Activated T-cell treated with anti-CD3 and anti-CD28 coated beads, Interleukin-2, amount 50 U/mL, for 72 hours (primary cell): ENCODE results near the gene FOXR1. TPM values are rescaled to one million over a fixed set of nuclear protein-coding genes. Genes with fewer than 3 reads are reported as not detected.
"Not testable (repeated sequence)": the region's sequence is repeated elsewhere in the genome, so short reads cannot be mapped to it uniquely, and the experiment has no call there.

ENCODE experiments used
- ATAC-seq, 2 donors: fragments of 150-1000 bp; cut with Tn5 transposase; replicated peaks in 1 of 2; 2 replicates each; pipeline ENCODE4 v1.10.0; 2021; ENCODE audit warnings: moderate library complexity in 2 of 2, mild to moderate bottlenecking in 1 of 2
- DNase-seq, 2 donors: peaks; one replicate each; pipeline ENCODE4 v3.0.0; 2021 to 2022; ENCODE audit warnings: mixed read lengths in 1 of 2
- H3K27ac Mint-ChIP-seq: one replicate; pipeline ENCODE4 v1.8.0; 2022; ENCODE audit warnings: mild to moderate bottlenecking, moderate library complexity, mixed read lengths
- H3K27me3 Mint-ChIP-seq: one replicate; pipeline ENCODE4 v1.8.0; 2022; ENCODE audit warnings: low read depth, mixed read lengths
- H3K36me3 Mint-ChIP-seq, 2 donors: one replicate each; pipeline ENCODE4 v1.8.0; 2022; ENCODE audit warnings: mixed read lengths in 2 of 2, mild to moderate bottlenecking in 1 of 2; ENCODE audit not compliant: insufficient read depth in 2 of 2
- H3K4me1 Mint-ChIP-seq: one replicate; pipeline ENCODE4 v1.8.0; 2022; ENCODE audit warnings: low read depth, mixed read lengths
- H3K4me3 Mint-ChIP-seq, 2 donors: one replicate each; pipeline ENCODE4 v1.8.0; 2022; ENCODE audit warnings: mild to moderate bottlenecking in 2 of 2, mixed read lengths in 2 of 2, moderate library complexity in 2 of 2
- H3K9me3 Mint-ChIP-seq, 2 donors: one replicate each; pipeline ENCODE4 v1.8.0; 2022; ENCODE audit warnings: mixed read lengths in 2 of 2
- total RNA-seq, 2 donors: library from RNA; stranded (reverse); gene quantifications; one replicate each; pipeline ENCODE4 v1.2.3, GENCODE V29; 2022

FOXR1 gene
- total RNA-seq, 2 donors from 2014 or later, result not detected

DNA sequence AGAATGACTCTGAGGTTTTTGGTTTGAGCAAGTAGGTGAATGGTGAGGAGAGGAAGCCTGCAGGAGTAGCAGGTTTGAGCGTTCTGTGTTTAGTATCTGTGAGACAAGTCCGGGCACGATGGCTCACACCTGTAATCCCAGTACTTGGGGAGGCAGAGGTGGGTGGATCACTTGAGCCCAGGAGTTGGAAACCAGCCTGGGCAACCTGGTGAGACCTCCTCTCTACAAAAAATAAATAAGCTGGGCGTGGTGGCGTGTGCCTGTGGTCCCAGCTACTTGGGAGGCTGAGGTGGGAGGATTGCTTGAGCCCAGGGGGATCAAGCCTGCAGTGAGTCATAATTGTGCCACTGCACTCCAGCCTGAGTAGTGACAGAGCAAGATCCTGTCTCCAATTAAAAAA lies 16.7 kb downstream of the FOXR1 start:
- no peaks in the 10 kb centered on the region for H3K9me3 Mint-ChIP-seq
- DNase-seq (no peak), ATAC-seq (no peak)
- no peaks in the 10 kb centered on the region for H3K27me3 Mint-ChIP-seq
- H3K36me3 Mint-ChIP-seq, result peaks cover 0 to 3% of the 10 kb centered on the region in 2 donors
- no peaks in the 10 kb centered on the region for H3K4me1 Mint-ChIP-seq
- no peak overlapping the region for H3K4me3 Mint-ChIP-seq
- no peak overlapping the region for H3K27ac Mint-ChIP-seq

DNA sequence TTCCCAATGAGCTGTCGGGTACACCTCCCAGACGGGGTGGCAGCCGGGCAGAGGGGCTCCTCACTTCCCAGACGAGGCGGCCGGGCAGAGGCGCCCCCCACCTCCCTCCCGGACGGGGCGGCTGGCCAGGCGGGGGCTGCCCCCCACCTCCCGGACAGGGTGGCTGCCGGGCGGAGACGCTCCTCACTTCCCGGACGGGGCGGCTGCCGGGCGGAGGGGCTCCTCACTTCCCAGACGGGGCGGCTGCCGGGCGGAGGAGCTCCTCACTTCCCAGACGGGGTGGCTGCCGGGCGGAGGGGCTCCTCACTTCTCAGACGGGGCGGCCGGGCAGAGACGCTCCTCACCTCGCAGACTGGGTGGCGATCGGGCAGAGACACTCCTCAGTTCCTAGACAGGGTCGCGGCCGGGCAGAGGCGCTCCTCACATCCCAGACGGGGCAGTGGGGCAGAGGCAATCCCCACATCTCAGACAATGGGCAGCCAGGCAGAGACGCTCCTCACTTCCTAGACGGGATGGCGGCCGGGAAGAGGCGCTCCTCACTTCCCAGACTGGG lies 20.0 kb downstream of the FOXR1 start:
- DNase-seq, H3K36me3 Mint-ChIP-seq, H3K9me3 Mint-ChIP-seq, H3K27me3 Mint-ChIP-seq, H3K4me3 Mint-ChIP-seq, H3K27ac Mint-ChIP-seq, H3K4me1 Mint-ChIP-seq, ATAC-seq: not testable (repeated sequence)

DNA sequence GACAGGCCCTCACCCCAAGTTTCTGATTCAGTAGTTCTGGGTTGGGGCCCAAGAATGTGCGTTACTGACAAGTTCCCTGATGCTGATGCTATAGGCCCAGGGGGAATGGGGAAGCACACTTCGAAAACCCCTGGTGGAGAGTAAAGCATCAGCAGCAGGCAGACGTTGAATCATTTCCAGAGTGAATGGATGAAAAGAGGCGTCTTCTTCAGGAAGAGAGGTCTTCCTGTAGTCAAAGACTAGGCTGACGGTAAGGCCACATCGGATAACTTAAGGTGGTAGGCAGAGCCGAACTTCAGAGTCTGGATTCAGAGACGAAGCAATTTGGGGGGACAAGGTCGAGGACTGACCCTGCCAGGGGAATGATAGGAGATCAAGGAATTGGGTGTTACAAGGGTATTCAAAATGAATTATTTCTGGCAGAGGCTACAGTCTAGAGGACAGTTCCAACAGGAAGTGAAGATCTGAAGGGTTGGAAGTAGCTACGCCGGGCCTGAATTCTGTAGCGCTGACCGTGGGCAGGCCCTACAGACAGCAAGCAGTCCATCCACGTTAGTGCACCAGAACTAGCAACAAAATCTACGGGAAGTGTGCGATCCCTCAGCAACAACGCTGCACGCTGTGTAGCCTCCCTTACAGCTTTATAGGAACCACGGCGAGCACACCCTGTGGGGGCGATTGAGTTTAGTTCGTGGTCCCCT lies 25.5 kb downstream of the FOXR1 start:
- Mint-ChIP-seq H3K27me3 (no peaks in the 10 kb centered on the region), H3K27ac (peak overlapping the region; percentile 95), H3K4me3 (peak overlapping the region; percentile 94 to 100), H3K36me3 (peaks cover 12 to 24% of the 10 kb centered on the region in 2 donors), H3K4me1 (peaks cover 48% of the 10 kb centered on the region), H3K9me3 (no peaks in the 10 kb centered on the region)
- DNase-seq (peak; percentile 60 to 62), ATAC-seq (peak; percentile 32 to 48)

DNA sequence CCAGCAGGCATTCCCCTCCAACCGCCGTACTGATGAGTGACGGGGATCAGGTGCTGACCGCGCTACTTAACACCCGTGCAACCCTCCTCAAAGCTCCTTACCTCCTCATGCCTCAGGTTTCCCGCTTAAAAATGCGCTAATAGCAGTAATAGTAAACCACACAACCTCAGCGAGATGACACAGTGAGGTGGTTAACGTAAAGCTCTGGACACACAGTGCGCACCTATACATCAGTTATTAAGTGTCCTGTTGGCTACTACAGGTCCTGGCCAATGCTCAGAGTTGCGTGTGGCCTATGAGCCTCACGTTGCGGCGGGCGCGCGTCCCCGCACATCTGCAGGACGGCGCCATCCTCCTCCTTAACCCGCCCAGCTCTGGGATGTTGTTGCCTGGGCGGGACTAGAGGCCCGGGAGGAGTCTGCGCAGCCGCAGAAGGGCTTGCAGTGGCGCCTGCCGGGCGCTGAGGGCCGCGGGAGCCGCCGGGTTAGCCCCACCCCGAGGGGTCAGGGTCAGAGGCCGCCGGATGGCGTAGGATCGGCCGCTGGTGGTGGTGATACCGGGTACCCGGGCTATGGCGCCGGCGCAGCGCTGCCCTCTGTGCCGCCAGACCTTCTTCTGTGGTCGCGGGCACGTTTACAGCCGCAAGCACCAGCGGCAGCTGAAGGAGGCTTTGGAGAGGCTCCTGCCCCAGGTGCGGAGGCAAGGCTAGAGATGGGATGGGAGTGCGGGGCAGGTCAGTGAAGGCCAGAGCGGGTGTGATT lies 26.2 kb downstream of the FOXR1 start, which contains the start of gene CENATAC:
CENATAC (plus strand) TSS at position 512 of the 761 bp plus-strand sequence; CDS start at position 572, 60 bp downstream.
- peak within 1 kb of the TSS; percentile 95 for H3K27ac Mint-ChIP-seq
- H3K4me1 Mint-ChIP-seq, result peaks cover 48% of the 10 kb centered on the region
- ATAC-seq (peak; percentile 93 to 96), DNase-seq (peak; percentile 98 to 99)
- peak within 1 kb of the TSS; percentile 94 to 100 for H3K4me3 Mint-ChIP-seq
- no peaks in the 10 kb centered on the region for H3K27me3 Mint-ChIP-seq
- peaks cover 12 to 24% of the 10 kb centered on the region in 2 donors for H3K36me3 Mint-ChIP-seq
- no peaks in the 10 kb centered on the region for H3K9me3 Mint-ChIP-seq

- ATAC-seq, result no peak
- H3K4me1 Mint-ChIP-seq, result peaks cover 48% of the 10 kb centered on the region
- DNase-seq, result no peak
- peaks cover 16 to 24% of the 10 kb centered on the region in 2 donors for H3K36me3 Mint-ChIP-seq
- H3K27ac Mint-ChIP-seq, result peak overlapping the region; percentile 95
- H3K27me3 Mint-ChIP-seq, result no peaks in the 10 kb centered on the region
- H3K9me3 Mint-ChIP-seq, result no peaks in the 10 kb centered on the region
- H3K4me3 Mint-ChIP-seq, result peak overlapping the region; percentile 94 to 100
Measured at GRCh38 chr11:118998388-118998717, 26.8 kb downstream of the FOXR1 start.

DNA sequence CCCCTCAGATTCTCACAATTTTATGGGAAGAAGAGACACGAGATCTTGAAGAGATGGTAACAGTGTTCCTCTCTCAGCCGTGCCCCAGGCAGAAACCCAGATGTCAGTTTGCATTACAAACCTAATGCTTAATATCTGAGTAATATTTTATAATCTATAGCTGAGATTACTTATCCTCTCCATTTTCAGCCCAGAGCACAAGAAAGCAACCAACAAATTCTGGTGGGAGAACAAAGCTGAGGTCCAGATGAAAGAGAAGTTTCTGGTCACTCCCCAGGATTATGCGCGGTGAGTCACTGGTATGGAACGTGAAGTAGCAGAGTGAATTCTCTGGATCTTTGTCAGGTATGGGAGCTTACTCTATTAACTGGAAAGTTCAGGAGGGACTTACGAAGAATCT lies 27.3 kb downstream of the FOXR1 start:
- Mint-ChIP-seq H3K36me3 (peaks cover 14 to 24% of the 10 kb centered on the region in 2 donors), H3K27me3 (no peaks in the 10 kb centered on the region), H3K4me1 (peaks cover 48% of the 10 kb centered on the region), H3K27ac (peak overlapping the region; percentile 95), H3K4me3 (peak overlapping the region; percentile 94 to 100), H3K9me3 (no peaks in the 10 kb centered on the region)
- DNase-seq, result no peak
- no peak for ATAC-seq

- H3K36me3 Mint-ChIP-seq, result peaks cover 14 to 24% of the 10 kb centered on the region in 2 donors
- peaks cover 50% of the 10 kb centered on the region for H3K4me1 Mint-ChIP-seq
- peak overlapping the region; percentile 57 for H3K27ac Mint-ChIP-seq
- no peaks in the 10 kb centered on the region for H3K27me3 Mint-ChIP-seq
- DNase-seq, result no peak
- H3K9me3 Mint-ChIP-seq, result no peaks in the 10 kb centered on the region
- no peak for ATAC-seq
- H3K4me3 Mint-ChIP-seq, result no peak overlapping the region
Measured at GRCh38 chr11:119000906-119001305, 29.3 kb downstream of the FOXR1 start.

GRCh38 chr11:119006656-119007055 lies 35.1 kb downstream of the FOXR1 start:
- Mint-ChIP-seq H3K9me3 (no peaks in the 10 kb centered on the region), H3K4me1 (peaks cover 13% of the 10 kb centered on the region), H3K27me3 (no peaks in the 10 kb centered on the region), H3K4me3 (no peak overlapping the region), H3K27ac (no peak overlapping the region), H3K36me3 (peaks cover 3 to 11% of the 10 kb centered on the region in 2 donors)
- ATAC-seq (no peak), DNase-seq (no peak)

GRCh38 chr11:119011476-119012053 lies 40.0 kb downstream of the FOXR1 start:
- H3K4me3 Mint-ChIP-seq, result no peak overlapping the region
- H3K36me3 Mint-ChIP-seq, result peaks cover 18 to 39% of the 10 kb centered on the region in 2 donors
- DNase-seq, result no peak

GRCh38 chr11:119012629-119013170 lies 41.1 kb downstream of the FOXR1 start:
- no peaks in the 10 kb centered on the region for H3K9me3 Mint-ChIP-seq
- H3K4me1 Mint-ChIP-seq, result peaks cover 30% of the 10 kb centered on the region
- H3K27ac Mint-ChIP-seq, result peak overlapping the region; percentile 54
- H3K36me3 Mint-ChIP-seq, result peaks cover 23 to 39% of the 10 kb centered on the region in 2 donors
- DNase-seq, result no peak
- H3K27me3 Mint-ChIP-seq, result no peaks in the 10 kb centered on the region
- ATAC-seq, result no peak
- H3K4me3 Mint-ChIP-seq, result no peak overlapping the region

More at GRCh38 chr11:119011476-119012053, 40.0 kb downstream of the FOXR1 start:
- H3K4me1 Mint-ChIP-seq, result peaks cover 31% of the 10 kb centered on the region
- no peaks in the 10 kb centered on the region for H3K27me3 Mint-ChIP-seq
- H3K9me3 Mint-ChIP-seq, result no peaks in the 10 kb centered on the region
- ATAC-seq, result peak in 1 of 2 donors; percentile 33
- peak overlapping the region; percentile 40 for H3K27ac Mint-ChIP-seq

- Mint-ChIP-seq H3K36me3 (peaks cover 27 to 39% of the 10 kb centered on the region in 2 donors), H3K4me3 (no peak overlapping the region), H3K9me3 (no peaks in the 10 kb centered on the region), H3K27ac (peak overlapping the region; percentile 71), H3K4me1 (peaks cover 32% of the 10 kb centered on the region), H3K27me3 (no peaks in the 10 kb centered on the region)
- DNase-seq, result no peak
- ATAC-seq, result no peak
Measured at GRCh38 chr11:119014209-119014924, 42.8 kb downstream of the FOXR1 start.

DNA sequence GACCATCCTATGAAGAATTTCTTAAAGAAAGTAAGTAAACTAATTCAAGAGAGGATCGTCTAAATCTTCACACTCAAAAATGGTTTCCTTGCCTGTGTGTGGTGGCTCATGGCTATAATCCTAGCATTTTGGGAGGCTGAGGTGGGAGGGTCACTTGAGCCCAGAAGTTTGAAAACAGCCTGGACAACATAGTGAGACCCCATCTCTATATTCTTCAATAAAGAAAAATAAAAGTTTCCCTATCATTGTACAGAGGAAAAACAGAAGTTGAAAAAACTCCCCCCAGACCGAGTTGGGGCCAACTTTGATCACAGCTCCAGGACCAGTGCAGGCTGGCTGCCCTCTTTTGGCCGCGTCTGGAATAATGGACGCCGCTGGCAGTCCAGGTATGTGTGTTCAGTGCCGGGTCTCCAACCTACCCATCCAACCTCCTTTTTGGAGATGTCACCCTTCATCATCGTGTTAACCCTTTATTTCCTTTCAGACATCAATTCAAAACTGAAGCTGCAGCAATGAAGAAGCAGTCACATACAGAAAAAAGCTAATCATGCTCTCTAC lies 43.6 kb downstream of the FOXR1 start:
- peak overlapping the region; percentile 11 to 98 for H3K4me3 Mint-ChIP-seq
- peak overlapping the region; percentile 71 for H3K27ac Mint-ChIP-seq
- H3K27me3 Mint-ChIP-seq, result no peaks in the 10 kb centered on the region
- H3K4me1 Mint-ChIP-seq, result peaks cover 40% of the 10 kb centered on the region
- ATAC-seq (no peak), DNase-seq (no peak)
- H3K36me3 Mint-ChIP-seq, result peaks cover 28 to 42% of the 10 kb centered on the region in 2 donors
- no peaks in the 10 kb centered on the region for H3K9me3 Mint-ChIP-seq
